Endodermal cell (in vitro differentiated cells): Measurements from ENCODE around the gene MYO5B. TPM values are rescaled to one million over a fixed set of nuclear protein-coding genes. Genes with fewer than 3 reads are reported as not detected.

Experiments used
- DNase-seq: peaks from one replicate; pipeline ENCODE4 v3.0.0-alpha.2; 2017
- H3K27ac ChIP-seq: 2 replicates; pipeline ENCODE4 v1.5.1; 2013; ENCODE audit warnings: mild to moderate bottlenecking, low read depth, low read length, moderate library complexity
- H3K27me3 ChIP-seq: 2 replicates; pipeline ENCODE4 v1.6.1; 2013; ENCODE audit warnings: mild to moderate bottlenecking, low read length, moderate library complexity; ENCODE audit not compliant: insufficient read depth, control insufficient read depth, poor library complexity, severe bottlenecking
- H3K36me3 ChIP-seq: 2 replicates; pipeline ENCODE4 v1.7.0; 2013; ENCODE audit warnings: mild to moderate bottlenecking, low read length, moderate library complexity; ENCODE audit not compliant: control insufficient read depth, insufficient read depth
- H3K4me1 ChIP-seq: one replicate; pipeline ENCODE4 v1.7.0; 2013; ENCODE audit warnings: low read length; ENCODE audit not compliant: control insufficient read depth, insufficient read depth
- H3K4me3 ChIP-seq: 2 replicates; pipeline ENCODE4 v1.5.1; 2013; ENCODE audit warnings: mild to moderate bottlenecking, low read length, moderate library complexity
- H3K9ac ChIP-seq: 2 replicates; pipeline ENCODE4 v1.6.1; 2013; ENCODE audit warnings: mild to moderate bottlenecking, low read length, moderate library complexity; ENCODE audit not compliant: poor library complexity, severe bottlenecking; ENCODE audit errors: extremely low read depth
- H3K9me3 ChIP-seq: 2 replicates; pipeline ENCODE4 v1.6.1; 2013; ENCODE audit warnings: mild to moderate bottlenecking, low read length, moderate library complexity; ENCODE audit not compliant: control insufficient read depth
- H3K27ac Mint-ChIP-seq: 2 replicates; pipeline ENCODE4 v1.8.0; 2020; ENCODE audit warnings: mixed read lengths
- H3K27me3 Mint-ChIP-seq: 2 replicates; pipeline ENCODE4 v1.8.0; 2021; ENCODE audit warnings: mild to moderate bottlenecking, mixed read lengths; ENCODE audit not compliant: insufficient read depth
- H3K36me3 Mint-ChIP-seq: 2 replicates; pipeline ENCODE4 v1.8.0; 2020; ENCODE audit warnings: low read depth, mixed read lengths
- H3K4me1 Mint-ChIP-seq: 2 replicates; pipeline ENCODE4 v1.8.0; 2020; ENCODE audit warnings: mixed read lengths
- H3K4me3 Mint-ChIP-seq: 2 replicates; pipeline ENCODE4 v1.8.0; 2020; ENCODE audit warnings: mild to moderate bottlenecking, moderate library complexity, mixed read lengths
- H3K9me3 Mint-ChIP-seq: 2 replicates; pipeline ENCODE4 v1.8.0; 2020; ENCODE audit warnings: mild to moderate bottlenecking, mixed read lengths
- CTCF ChIP-seq: fragments of 200-600 bp; sonication (generic); conservative IDR thresholded peaks from 2 replicates; pipeline ENCODE4 v1.5.0; 2021; ENCODE audit warnings: antibody characterized with exemption, mild to moderate bottlenecking
- WGBS, 2 experiments: methylation state at CpG; one replicate each; pipeline versions ENCODE4 v1.1.5 to v1.1.7; 2013; ENCODE audit warnings: missing lambda C conversion rate in 2 of 2, mixed read lengths in 1 of 2; ENCODE audit not compliant: insufficient coverage in 1 of 2, insufficient read length in 1 of 2; 5-methylcytosine and 5-hydroxymethylcytosine counted together
- total RNA-seq, 2 donors: library from RNA; stranded (reverse); fragmentation: NEBNext Ultra II Directional in 1 of 2; extraction: Animal tissue kit (Norgen Biotek cat#: 25700) in 1 of 2; gene quantifications; 2 replicates in 1 of 2; 3 replicates in 1 of 2; pipeline ENCODE4 v1.2.1, GENCODE V29; 2021

Gene MYO5B
- total RNA-seq, 2 donors from 2014 or later: 12.2 to 16.8 TPM

GRCh38 chr18:49886891-49887764 lies 307.8 kb downstream of the MYO5B start:
- no peaks in the 10 kb centered on the region for H3K27me3 ChIP-seq
- peaks cover 5% of the 10 kb centered on the region for H3K4me1 ChIP-seq
- no peak overlapping the region for H3K9ac ChIP-seq
- WGBS, 2 experiments: 90 to 97% methylated on average over 9 to 10 of the region's 10 CpGs
- H3K9me3 ChIP-seq: no peaks in the 10 kb centered on the region
- H3K36me3 ChIP-seq: no peaks in the 10 kb centered on the region
- Mint-ChIP-seq H3K9me3 (no peaks in the 10 kb centered on the region), H3K36me3 (no peaks in the 10 kb centered on the region), H3K4me1 (peaks cover 32% of the 10 kb centered on the region), H3K4me3 (no peak overlapping the region), H3K27me3 (peaks cover 2% of the 10 kb centered on the region), H3K27ac (no peak overlapping the region)
- H3K27ac ChIP-seq: no peak overlapping the region
- H3K4me3 ChIP-seq: no peak overlapping the region
- DNase-seq: peak; percentile 70
- peak; percentile 59 for TF ChIP-seq CTCF

- Mint-ChIP-seq H3K27me3 (peaks cover 3% of the 10 kb centered on the region), H3K4me1 (peaks cover 12% of the 10 kb centered on the region), H3K27ac (no peak overlapping the region), H3K36me3 (no peaks in the 10 kb centered on the region), H3K9me3 (no peaks in the 10 kb centered on the region), H3K4me3 (no peak overlapping the region)
- no peaks in the 10 kb centered on the region for H3K27me3 ChIP-seq
- H3K9ac ChIP-seq: no peak overlapping the region
- no peak for DNase-seq
- no peak overlapping the region for H3K27ac ChIP-seq
- TF ChIP-seq CTCF: no peak
- 94% methylated on average over 2 of the region's 2 CpGs; no CpG with 5 or more reads in 1 of the 2 experiments for WGBS, 2 experiments
- H3K4me1 ChIP-seq: peaks cover 2% of the 10 kb centered on the region
- peaks cover 6% of the 10 kb centered on the region for H3K9me3 ChIP-seq
- H3K36me3 ChIP-seq: no peaks in the 10 kb centered on the region
- H3K4me3 ChIP-seq: no peak overlapping the region
Observed at GRCh38 chr18:49884959-49885358, 310.0 kb downstream of the MYO5B start.

DNA sequence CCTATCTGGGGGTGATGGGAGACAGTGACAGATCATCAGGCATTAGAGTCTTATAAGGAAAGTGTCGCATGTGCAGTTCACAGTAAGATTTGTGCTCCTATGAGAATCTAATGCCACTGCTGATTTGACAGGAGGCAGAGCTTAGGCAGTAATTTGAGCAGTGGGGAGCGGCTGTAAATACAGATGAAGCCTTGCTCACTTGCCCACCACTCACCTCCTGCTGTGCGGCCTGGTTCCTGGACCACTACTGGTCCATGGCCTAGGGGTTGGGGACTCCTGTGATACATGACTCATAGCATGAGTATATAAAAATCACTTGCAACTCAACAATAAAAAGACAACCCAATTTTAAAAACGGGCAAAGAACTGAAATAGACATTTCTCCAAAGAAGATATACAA lies 310.5 kb downstream of the MYO5B start:
- Mint-ChIP-seq H3K27ac (no peak overlapping the region), H3K4me1 (peaks cover 7% of the 10 kb centered on the region), H3K9me3 (no peaks in the 10 kb centered on the region), H3K36me3 (no peaks in the 10 kb centered on the region), H3K27me3 (peaks cover 8% of the 10 kb centered on the region), H3K4me3 (no peak overlapping the region)
- DNase-seq: no peak
- TF ChIP-seq CTCF: no peak
- Histone ChIP-seq H3K27me3 (no peaks in the 10 kb centered on the region), H3K4me1 (no peaks in the 10 kb centered on the region), H3K9me3 (peaks cover 6% of the 10 kb centered on the region), H3K36me3 (no peaks in the 10 kb centered on the region), H3K9ac (no peak overlapping the region), H3K27ac (no peak overlapping the region), H3K4me3 (no peak overlapping the region)
- 92 to 100% methylated on average over 2 to 4 of the region's 4 CpGs for WGBS, 2 experiments
